DMS53 treated with DMSO at 0.1 percent for 48 hours (cell line): ENCODE measurements around the gene TREML4.

ENCODE experiments used
- DNase-seq: peaks from one replicate; lab custom pipeline; 2025; ENCODE audit not compliant: unreplicated experiment; lab: John Stamatoyannopoulos, UW

TREML4 gene

GRCh38 chr6:41280381-41281057 is 52.4 kb downstream of the TREML4 start:
- no peak for DNase-seq

GRCh38 chr6:41283600-41283999 is 55.5 kb downstream of the TREML4 start:
- DNase-seq, result no peak

GRCh38 chr6:41284726-41285125 is 56.6 kb downstream of the TREML4 start:
- DNase-seq, result no peak

- peak; percentile 32 for DNase-seq
Observed at GRCh38 chr6:41286544-41287346, 58.6 kb downstream of the TREML4 start, which contains the start of gene TREM1. Gene TREM1, minus strand, starts transcription at chr6:41286682. Its CDS starts 27 bp downstream, at chr6:41286655.

GRCh38 chr6:41288030-41288753 is 60.0 kb downstream of the TREML4 start:
- DNase-seq, result peak; percentile 98
